Right ventricle myocardium inferior (tissue), 1 donor: ENCODE data around the gene SCAF8. TPM values are rescaled to one million over a fixed set of nuclear protein-coding genes. Genes with fewer than 3 reads are reported as not detected.

Experiments used
- ATAC-seq: fragments of 200-7000 bp; cut with Tn5 transposase; one replicate; pipeline ENCODE4 v1.9.1; 2020; ENCODE audit warnings: mild to moderate bottlenecking, moderate library complexity
- DNase-seq: peaks from one replicate; pipeline ENCODE4 v3.0.0; 2021; ENCODE audit errors: missing footprints
- intact Hi-C: fragments of 100-400 bp; cut with DNase I; formaldehyde crosslinking; loops from one replicate; pipeline ENCODE4 v1.11.0; 2022
- microRNA-seq: library from miRNA; unstranded; fragments of <30 nt; microRNA quantifications from one replicate; pipeline ENCODE4 v1.2.0, GENCODE V29; 2020
- total RNA-seq: library from RNA; stranded (reverse); fragmentation: NEBNext Ultra II Directional; extraction: Animal tissue kit (Norgen Biotek cat#: 25700); gene quantifications from one replicate; pipeline ENCODE4 v1.2.1, GENCODE V29; 2021
- donor health status: DM: no; HTN: yes; CAD: no; lungs with severe emphysema.

Gene SCAF8
- total RNA-seq, 1 donor from 2014 or later, result 47.4 TPM

GRCh38 chr6:154864066-154864430 lies 130.8 kb downstream of the SCAF8 start:
- ATAC-seq (no peak), DNase-seq (no peak)
- intact Hi-C loops, result loop anchor here (10.0 kb wide), 1 partner anchor 451 kb away; the partner anchor contains the start of gene TFB1M

- no peak for ATAC-seq
- no peak for DNase-seq
- intact Hi-C loops, result loop anchor here (5.0 to 10.0 kb wide), 2 partner anchors 312 to 450 kb away; partner anchors contain the start of gene TFB1M
Measured at GRCh38 chr6:154865291-154865690, 132.1 kb downstream of the SCAF8 start.

- DNase-seq (no peak), ATAC-seq (no peak)
- intact Hi-C loops, result loop anchor here (5.0 to 10.0 kb wide), 2 partner anchors 309 to 447 kb away; partner anchors contain the start of gene TFB1M
Measured at GRCh38 chr6:154868143-154868594, 135.0 kb downstream of the SCAF8 start.

- intact Hi-C loops, result no loop called here
- DNase-seq (no peak), ATAC-seq (no peak)
Measured at GRCh38 chr6:154872542-154873114, 139.4 kb downstream of the SCAF8 start.

- ATAC-seq (no peak), DNase-seq (no peak)
- intact Hi-C loops, result no loop called here
Measured at GRCh38 chr6:154873546-154873945, 140.3 kb downstream of the SCAF8 start.

GRCh38 chr6:154874773-154875592 lies 141.8 kb downstream of the SCAF8 start:
- ATAC-seq, result no peak
- intact Hi-C loops, result no loop called here

GRCh38 chr6:154876486-154877280 lies 143.5 kb downstream of the SCAF8 start:
- DNase-seq (no peak), ATAC-seq (no peak)
- intact Hi-C loops, result no loop called here

More at GRCh38 chr6:154874773-154875592, 141.8 kb downstream of the SCAF8 start:
- DNase-seq, result no peak

GRCh38 chr6:154878871-154879491 lies 145.8 kb downstream of the SCAF8 start:
- intact Hi-C loops, result no loop called here
- ATAC-seq, result no peak

GRCh38 chr6:154882107-154882506 lies 148.9 kb downstream of the SCAF8 start:
- intact Hi-C loops, result no loop called here
- DNase-seq (no peak), ATAC-seq (no peak)

More at GRCh38 chr6:154878871-154879491, 145.8 kb downstream of the SCAF8 start:
- no peak for DNase-seq

Small RNAs within 50 kb of the gene (microRNA-seq; reads per million reads assigned to microRNA genes)
- gene MIR1273C, result not detected

Other genes with a start within 250 kb of the SCAF8 start
- gene CNKSR3, start 222.7 kb upstream of the SCAF8 start, total RNA-seq, result 20.0 TPM